Lung (tissue), 12 donors: ENCODE results near the gene PHF2. TPM values are rescaled to one million over a fixed set of nuclear protein-coding genes. Genes with fewer than 3 reads are reported as not detected.

Source experiments
- ATAC-seq: fragments of 200-7000 bp; cut with Tn5 transposase; one replicate; pipeline ENCODE4 v1.9.1; 2020; ENCODE audit warnings: moderate number of reproducible peaks; ENCODE audit not compliant: insufficient read depth, low FRiP score
- DNase-seq, 3 donors: peaks; one replicate each; pipeline ENCODE4 v3.0.0-alpha.2; 2013 to 2017
- H3K27ac ChIP-seq, 2 donors: one replicate each; pipeline ENCODE4 v1.5.1; 2013; ENCODE audit warnings: mild to moderate bottlenecking in 2 of 2, moderate library complexity in 2 of 2, control low read depth in 1 of 2, inconsistent platforms in 1 of 2, low read depth in 1 of 2, low read length in 1 of 2
- H3K27me3 ChIP-seq, 3 donors: one replicate each; pipeline ENCODE4 v1.5.1; 2013; ENCODE audit warnings: low read length in 2 of 3; ENCODE audit not compliant: control insufficient read depth in 3 of 3, insufficient read depth in 3 of 3
- H3K36me3 ChIP-seq, 4 donors: one replicate each; pipeline ENCODE4 v1.5.1; 2013; ENCODE audit warnings: low read length in 4 of 4, mild to moderate bottlenecking in 1 of 4, moderate library complexity in 1 of 4; ENCODE audit not compliant: control insufficient read depth in 4 of 4, insufficient read depth in 4 of 4
- H3K4me1 ChIP-seq, 5 donors: one replicate each; pipeline ENCODE4 v1.5.1; 2013; ENCODE audit warnings: low read length in 5 of 5, mild to moderate bottlenecking in 2 of 5, moderate library complexity in 1 of 5; ENCODE audit not compliant: control insufficient read depth in 5 of 5, insufficient read depth in 5 of 5
- H3K4me3 ChIP-seq: one replicate; pipeline ENCODE4 v1.5.1; 2013; ENCODE audit warnings: mild to moderate bottlenecking, control low read depth, moderate library complexity
- H3K9ac ChIP-seq, 2 donors: one replicate each; pipeline ENCODE4 v1.5.1; 2013; ENCODE audit warnings: low read length in 2 of 2, control low read depth in 1 of 2; ENCODE audit not compliant: insufficient read depth in 1 of 2
- H3K9me3 ChIP-seq, 4 donors: one replicate each; pipeline ENCODE4 v1.5.1; 2013; ENCODE audit warnings: low read length in 3 of 4, mild to moderate bottlenecking in 1 of 4, moderate library complexity in 1 of 4; ENCODE audit not compliant: control insufficient read depth in 4 of 4, insufficient read depth in 3 of 4
- CTCF ChIP-seq: IDR thresholded peaks from 2 replicates; pipeline ENCODE4 v1.5.1; 2012; ENCODE audit warnings: mild to moderate bottlenecking; ENCODE audit errors: control extremely low read depth, extremely low read depth
- WGBS, 2 donors: extraction: QIAGEN DNeasy Blood & Tissue Kit; methylation state at CpG; one replicate each; pipeline ENCODE4 v1.1.7; 2013; 5-methylcytosine and 5-hydroxymethylcytosine counted together
- polyA plus RNA-seq, 2 donors: library from polyadenylated mRNA; stranded (reverse); fragments of 200-250 nt; gene quantifications; one replicate each; pipeline ENCODE4 v1.2.1, GENCODE V29; 2013
- total RNA-seq, 2 donors: library from RNA; depleted of rRNA in 1 of 2; stranded (reverse); fragments of >200 nt in 1 of 2; gene quantifications; one replicate each; pipeline ENCODE4 v1.2.1, GENCODE V29; 2014 to 2021
- donor health status: control.
- donor health status: control.
- donor health status: Bipolar disorder and iron deficiency.
- donor health status: healthy.
- donor health status: DM: yes; HTN: yes; CAD: no.

The PHF2 gene
- total and polyA plus RNA-seq, 4 donors, result 20.1 to 33.6 (median 30.2) TPM

- DNase-seq (no peak), ATAC-seq (no peak)
- WGBS, 2 donors, result 87 to 90% methylated on average over 8 of the region's 8 CpGs
- H3K27ac ChIP-seq, result no peak overlapping the region
- H3K36me3 ChIP-seq, result no peaks in the 10 kb centered on the region
- no peaks in the 10 kb centered on the region for H3K4me1 ChIP-seq
- no peak overlapping the region for H3K9ac ChIP-seq
- no peak overlapping the region for H3K4me3 ChIP-seq
- no peak for TF ChIP-seq CTCF
- no peaks in the 10 kb centered on the region for H3K27me3 ChIP-seq
- peaks cover 0 to 11% (median 3%) of the 10 kb centered on the region in 4 donors for H3K9me3 ChIP-seq
Observed at GRCh38 chr9:93708289-93708986, 132.1 kb downstream of the PHF2 start.

- no peak overlapping the region for H3K27ac ChIP-seq
- no peaks in the 10 kb centered on the region for H3K4me1 ChIP-seq
- no peak overlapping the region for H3K9ac ChIP-seq
- DNase-seq (no peak), ATAC-seq (no peak)
- no peak for TF ChIP-seq CTCF
- no peaks in the 10 kb centered on the region for H3K36me3 ChIP-seq
- no peak overlapping the region for H3K4me3 ChIP-seq
- H3K9me3 ChIP-seq, result peaks cover 0 to 11% (median 3%) of the 10 kb centered on the region in 4 donors
- H3K27me3 ChIP-seq, result no peaks in the 10 kb centered on the region
- 87 to 100% methylated on average over 2 of the region's 2 CpGs for WGBS, 2 donors
Observed at GRCh38 chr9:93708987-93709302, 132.6 kb downstream of the PHF2 start.

- no peak for TF ChIP-seq CTCF
- Histone ChIP-seq H3K36me3 (no peaks in the 10 kb centered on the region), H3K4me3 (no peak overlapping the region), H3K4me1 (no peaks in the 10 kb centered on the region), H3K9ac (no peak overlapping the region), H3K27ac (no peak overlapping the region), H3K27me3 (no peaks in the 10 kb centered on the region), H3K9me3 (peaks cover 0 to 11% (median 3%) of the 10 kb centered on the region in 4 donors)
- DNase-seq (no peak), ATAC-seq (no peak)
- WGBS, 2 donors, result 80 to 87% methylated on average over 2 of the region's 2 CpGs
Observed at GRCh38 chr9:93709600-93710369, 133.4 kb downstream of the PHF2 start.
